GM23338 (cell line): Measurements from ENCODE around the gene EXOG. TPM values are rescaled to one million over a fixed set of nuclear protein-coding genes. Genes with fewer than 3 reads are reported as not detected.

ENCODE experiments used
- ATAC-seq: fragments of 200-7000 bp; cut with Tn5 transposase; 3 replicates; pipeline ENCODE4 v1.9.1; 2020
- DNase-seq: peaks from one replicate; pipeline ENCODE4 v3.0.0-alpha.2; 2015; ENCODE audit warnings: low spot score
- H2AFZ ChIP-seq: fragments of 200-600 bp; sonication (generic); 2 replicates; pipeline ENCODE4 v1.8.0; 2016; ENCODE audit warnings: antibody characterized with exemption, mild to moderate bottlenecking, moderate library complexity
- H3F3A ChIP-seq: fragments of 200-600 bp; sonication (generic); replicated peaks from 2 replicates; pipeline ENCODE4 v1.8.0; 2017; ENCODE audit warnings: antibody characterized with exemption, mixed run types, low read depth
- H3K27ac ChIP-seq: fragments of 200-600 bp; sonication (generic); 2 replicates; pipeline ENCODE4 v1.6.1; 2016; ENCODE audit warnings: low read depth
- H3K27me3 ChIP-seq: fragments of 200-600 bp; sonication (generic); 2 replicates; pipeline ENCODE4 v1.8.0; 2016; ENCODE audit warnings: mild to moderate bottlenecking, mixed run types, moderate library complexity; ENCODE audit not compliant: insufficient read depth
- H3K36me3 ChIP-seq: fragments of 200-600 bp; sonication (generic); 2 replicates; pipeline ENCODE4 v1.8.0; 2016; ENCODE audit warnings: mild to moderate bottlenecking; ENCODE audit not compliant: insufficient read depth
- H3K4me1 ChIP-seq: fragments of 200-600 bp; sonication (generic); 2 replicates; pipeline ENCODE4 v1.8.0; 2016; ENCODE audit warnings: mild to moderate bottlenecking, moderate library complexity; ENCODE audit not compliant: insufficient read depth
- H3K4me2 ChIP-seq: fragments of 200-600 bp; sonication (generic); 2 replicates; pipeline ENCODE4 v1.7.1; 2017; ENCODE audit warnings: mixed run types
- H3K4me3 ChIP-seq: fragments of 200-600 bp; sonication (generic); 2 replicates; pipeline ENCODE4 v1.6.1; 2016; ENCODE audit warnings: mixed run types
- H3K79me2 ChIP-seq: fragments of 200-600 bp; sonication (generic); replicated peaks from 2 replicates; pipeline ENCODE4 v1.8.0; 2017; ENCODE audit warnings: mild to moderate bottlenecking; ENCODE audit not compliant: insufficient read depth
- H3K9me2 ChIP-seq: fragments of 200-600 bp; sonication (generic); 2 replicates; pipeline ENCODE4 v1.8.0; 2017; ENCODE audit not compliant: insufficient read depth
- H4K20me1 ChIP-seq: fragments of 200-600 bp; sonication (generic); replicated peaks from 2 replicates; pipeline ENCODE4 v1.8.0; 2017; ENCODE audit warnings: mild to moderate bottlenecking; ENCODE audit not compliant: insufficient read depth
- H3K27ac Mint-ChIP-seq: 2 replicates; pipeline ENCODE4 v1.8.0; 2020; ENCODE audit warnings: inconsistent platforms, mild to moderate bottlenecking, moderate library complexity, mixed read lengths
- H3K27me3 Mint-ChIP-seq: 3 replicates; pipeline ENCODE4 v1.8.0; 2022; ENCODE audit warnings: low read depth, mild to moderate bottlenecking, moderate library complexity, mixed read lengths, inconsistent platforms; ENCODE audit not compliant: insufficient read depth, poor library complexity
- H3K36me3 Mint-ChIP-seq: 3 replicates; pipeline ENCODE4 v1.8.0; 2021; ENCODE audit warnings: low read depth, mild to moderate bottlenecking, inconsistent platforms, moderate library complexity, mixed read lengths
- H3K4me1 Mint-ChIP-seq: 3 replicates; pipeline ENCODE4 v1.8.0; 2020; ENCODE audit warnings: mild to moderate bottlenecking, inconsistent platforms, mixed read lengths
- H3K4me3 Mint-ChIP-seq: 3 replicates; pipeline ENCODE4 v1.8.0; 2021; ENCODE audit warnings: moderate library complexity, mild to moderate bottlenecking, inconsistent platforms, mixed read lengths
- H3K9me3 Mint-ChIP-seq: 3 replicates; pipeline ENCODE4 v1.8.0; 2020; ENCODE audit warnings: moderate library complexity, mild to moderate bottlenecking, inconsistent platforms, mixed read lengths
- CREB1 ChIP-seq: fragments of 250-450 bp; sonication (Bioruptor Pico); IDR thresholded peaks from 2 replicates; pipeline ENCODE4 v1.5.0; 2020; ENCODE audit warnings: low read depth, mild to moderate bottlenecking, moderate library complexity
- EZH2 ChIP-seq: fragments of 200-600 bp; sonication (generic); IDR thresholded peaks from one replicate; pipeline ENCODE4 v1.8.0; 2017; ENCODE audit warnings: antibody characterized with exemption, mild to moderate bottlenecking, low read depth; ENCODE audit not compliant: unreplicated experiment
- EZH2phosphoT487 ChIP-seq: fragments of 200-600 bp; sonication (generic); IDR thresholded peaks from one replicate; pipeline ENCODE4 v1.8.1; 2018; ENCODE audit warnings: antibody characterized with exemption; ENCODE audit not compliant: unreplicated experiment
- JUNB ChIP-seq: IDR thresholded peaks from one replicate; pipeline ENCODE4 v1.6.1; 2016; ENCODE audit warnings: antibody characterized with exemption; ENCODE audit not compliant: unreplicated experiment
- NANOG ChIP-seq: IDR thresholded peaks from 2 replicates; pipeline ENCODE4 v1.6.1; 2016; ENCODE audit warnings: antibody characterized with exemption, borderline replicate concordance
- POLR2AphosphoS5 ChIP-seq: IDR thresholded peaks from 2 replicates; pipeline ENCODE4 v1.6.1; 2016; ENCODE audit warnings: antibody characterized with exemption, low read depth
- STAT1 ChIP-seq: IDR thresholded peaks from one replicate; pipeline ENCODE4 v1.6.1; 2016; ENCODE audit warnings: antibody characterized with exemption; ENCODE audit not compliant: unreplicated experiment
- ZNF114 ChIP-seq: fragments of 250-450 bp; sonication (Bioruptor Pico); IDR thresholded peaks from 2 replicates; pipeline ENCODE4 v1.5.0; 2020; ENCODE audit warnings: mild to moderate bottlenecking, moderate library complexity
- ZNF331 ChIP-seq: fragments of 250-450 bp; sonication (Bioruptor Pico); IDR thresholded peaks from 2 replicates; pipeline ENCODE4 v1.5.0; 2020; ENCODE audit warnings: low read depth, mild to moderate bottlenecking, moderate library complexity
- polyA plus RNA-seq: library from polyadenylated mRNA; unstranded; fragments of >200 nt; fragmentation: Nextera tagmentation; extraction: Ambion mirVana; gene quantifications from 2 replicates; pipeline ENCODE4 v1.2.1, GENCODE V29; 2016
- total RNA-seq: library from RNA; depleted of rRNA; stranded (reverse); fragments of >200 nt; shearing (Covaris generic); gene quantifications from 2 replicates; pipeline ENCODE4 v1.2.3, GENCODE V29; 2014
- TF ChIP-seq, protein P1 (sequence below), 2 experiments: fragments of 200-600 bp in 1 of 2; sonication (generic) in 1 of 2; conservative IDR thresholded peaks; 2 replicates each; pipeline versions ENCODE4 v1.5.1 to v1.6.1; 2016 to 2017; ENCODE audit warnings: antibody characterized with exemption in 2 of 2, low read depth in 2 of 2, mild to moderate bottlenecking in 2 of 2, moderate library complexity in 1 of 2
- TF ChIP-seq, protein P2 (sequence below): IDR thresholded peaks from one replicate; pipeline ENCODE4 v1.6.1; 2018; ENCODE audit warnings: antibody characterized with exemption; ENCODE audit not compliant: unreplicated experiment
- TF ChIP-seq, protein P3 (sequence below): IDR thresholded peaks from 2 replicates; pipeline ENCODE4 v1.6.1; 2016; ENCODE audit warnings: antibody characterized with exemption
- TF ChIP-seq, protein P4 (sequence below): fragments of 250-450 bp; sonication (Bioruptor Pico); IDR thresholded peaks from 2 replicates; pipeline ENCODE4 v1.5.0; 2020; ENCODE audit warnings: mild to moderate bottlenecking, moderate library complexity

The EXOG gene
- total and polyA plus RNA-seq, 2 experiments from 2014 or later = 9.7 to 11.3 TPM

DNA sequence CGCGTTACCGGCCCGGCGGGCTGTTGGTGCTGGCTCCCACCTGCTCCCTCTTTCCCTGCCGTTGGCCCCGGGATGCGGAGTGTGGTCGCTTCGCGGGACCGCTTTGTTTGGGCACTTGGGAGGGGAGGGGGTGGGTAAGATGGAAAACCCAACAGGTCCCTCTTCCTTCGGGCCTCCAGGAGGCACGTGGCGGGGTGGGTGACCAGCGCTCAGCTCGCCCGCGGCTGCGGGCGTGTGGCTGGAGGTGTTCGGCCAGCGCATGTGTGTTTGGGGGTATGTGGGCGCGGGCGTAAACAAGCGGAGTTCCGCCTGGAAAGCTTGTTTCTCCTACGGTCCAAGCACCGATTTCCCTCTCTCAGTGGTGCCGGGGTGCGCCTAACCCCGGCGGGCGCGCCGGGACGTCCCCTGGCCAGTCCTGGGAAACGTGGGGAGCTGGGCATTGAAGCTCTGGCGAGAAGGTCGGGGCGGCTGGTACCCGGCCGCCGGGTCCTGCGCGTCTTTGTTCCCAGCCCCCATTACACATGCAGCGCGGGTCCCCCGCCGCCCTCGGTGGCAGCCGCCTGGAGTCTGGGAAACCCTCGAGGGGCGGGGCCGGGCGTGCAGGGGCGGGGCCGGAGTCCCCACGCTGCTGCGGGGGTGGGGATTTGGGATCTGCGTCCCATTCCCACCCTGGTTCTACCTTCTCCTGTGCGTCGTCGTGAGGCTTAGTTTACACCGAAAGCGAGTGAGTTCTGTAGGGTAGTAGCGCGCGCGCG lies 41.1 kb upstream of the EXOG start:
- H3K27ac ChIP-seq = peak overlapping the region; percentile 91
- no peak overlapping the region for H2AFZ ChIP-seq
- peak overlapping the region; percentile 100 for H3K27ac Mint-ChIP-seq
- ATAC-seq (peak; percentile 54), DNase-seq (peak; percentile 89)
- peaks cover 14% of the 10 kb centered on the region for H3K27me3 Mint-ChIP-seq
- peaks cover 15% of the 10 kb centered on the region for H3K36me3 Mint-ChIP-seq
- peaks cover 14% of the 10 kb centered on the region for H3F3A ChIP-seq
- 0 out of 2 replicates have a peak, but pooled peaks have one; percentile 49 for TF ChIP-seq CREB1
- TF ChIP-seq EZH2 = no peak
- TF ChIP-seq, protein P1, sequence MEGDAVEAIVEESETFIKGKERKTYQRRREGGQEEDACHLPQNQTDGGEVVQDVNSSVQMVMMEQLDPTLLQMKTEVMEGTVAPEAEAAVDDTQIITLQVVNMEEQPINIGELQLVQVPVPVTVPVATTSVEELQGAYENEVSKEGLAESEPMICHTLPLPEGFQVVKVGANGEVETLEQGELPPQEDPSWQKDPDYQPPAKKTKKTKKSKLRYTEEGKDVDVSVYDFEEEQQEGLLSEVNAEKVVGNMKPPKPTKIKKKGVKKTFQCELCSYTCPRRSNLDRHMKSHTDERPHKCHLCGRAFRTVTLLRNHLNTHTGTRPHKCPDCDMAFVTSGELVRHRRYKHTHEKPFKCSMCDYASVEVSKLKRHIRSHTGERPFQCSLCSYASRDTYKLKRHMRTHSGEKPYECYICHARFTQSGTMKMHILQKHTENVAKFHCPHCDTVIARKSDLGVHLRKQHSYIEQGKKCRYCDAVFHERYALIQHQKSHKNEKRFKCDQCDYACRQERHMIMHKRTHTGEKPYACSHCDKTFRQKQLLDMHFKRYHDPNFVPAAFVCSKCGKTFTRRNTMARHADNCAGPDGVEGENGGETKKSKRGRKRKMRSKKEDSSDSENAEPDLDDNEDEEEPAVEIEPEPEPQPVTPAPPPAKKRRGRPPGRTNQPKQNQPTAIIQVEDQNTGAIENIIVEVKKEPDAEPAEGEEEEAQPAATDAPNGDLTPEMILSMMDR (conservative IDR thresholded peaks at IDR 0.05; ENCODE audit: low read depth in 2 of 2) = no peak
- no peak for TF ChIP-seq EZH2phosphoT487
- TF ChIP-seq, protein P2, sequence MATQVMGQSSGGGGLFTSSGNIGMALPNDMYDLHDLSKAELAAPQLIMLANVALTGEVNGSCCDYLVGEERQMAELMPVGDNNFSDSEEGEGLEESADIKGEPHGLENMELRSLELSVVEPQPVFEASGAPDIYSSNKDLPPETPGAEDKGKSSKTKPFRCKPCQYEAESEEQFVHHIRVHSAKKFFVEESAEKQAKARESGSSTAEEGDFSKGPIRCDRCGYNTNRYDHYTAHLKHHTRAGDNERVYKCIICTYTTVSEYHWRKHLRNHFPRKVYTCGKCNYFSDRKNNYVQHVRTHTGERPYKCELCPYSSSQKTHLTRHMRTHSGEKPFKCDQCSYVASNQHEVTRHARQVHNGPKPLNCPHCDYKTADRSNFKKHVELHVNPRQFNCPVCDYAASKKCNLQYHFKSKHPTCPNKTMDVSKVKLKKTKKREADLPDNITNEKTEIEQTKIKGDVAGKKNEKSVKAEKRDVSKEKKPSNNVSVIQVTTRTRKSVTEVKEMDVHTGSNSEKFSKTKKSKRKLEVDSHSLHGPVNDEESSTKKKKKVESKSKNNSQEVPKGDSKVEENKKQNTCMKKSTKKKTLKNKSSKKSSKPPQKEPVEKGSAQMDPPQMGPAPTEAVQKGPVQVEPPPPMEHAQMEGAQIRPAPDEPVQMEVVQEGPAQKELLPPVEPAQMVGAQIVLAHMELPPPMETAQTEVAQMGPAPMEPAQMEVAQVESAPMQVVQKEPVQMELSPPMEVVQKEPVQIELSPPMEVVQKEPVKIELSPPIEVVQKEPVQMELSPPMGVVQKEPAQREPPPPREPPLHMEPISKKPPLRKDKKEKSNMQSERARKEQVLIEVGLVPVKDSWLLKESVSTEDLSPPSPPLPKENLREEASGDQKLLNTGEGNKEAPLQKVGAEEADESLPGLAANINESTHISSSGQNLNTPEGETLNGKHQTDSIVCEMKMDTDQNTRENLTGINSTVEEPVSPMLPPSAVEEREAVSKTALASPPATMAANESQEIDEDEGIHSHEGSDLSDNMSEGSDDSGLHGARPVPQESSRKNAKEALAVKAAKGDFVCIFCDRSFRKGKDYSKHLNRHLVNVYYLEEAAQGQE = peak; percentile 12
- peak; percentile 80 for TF ChIP-seq POLR2AphosphoS5
- TF ChIP-seq NANOG = no peak
- TF ChIP-seq ZNF114 (CRISPR knock-in tag) = no peak
- TF ChIP-seq, protein P3, sequence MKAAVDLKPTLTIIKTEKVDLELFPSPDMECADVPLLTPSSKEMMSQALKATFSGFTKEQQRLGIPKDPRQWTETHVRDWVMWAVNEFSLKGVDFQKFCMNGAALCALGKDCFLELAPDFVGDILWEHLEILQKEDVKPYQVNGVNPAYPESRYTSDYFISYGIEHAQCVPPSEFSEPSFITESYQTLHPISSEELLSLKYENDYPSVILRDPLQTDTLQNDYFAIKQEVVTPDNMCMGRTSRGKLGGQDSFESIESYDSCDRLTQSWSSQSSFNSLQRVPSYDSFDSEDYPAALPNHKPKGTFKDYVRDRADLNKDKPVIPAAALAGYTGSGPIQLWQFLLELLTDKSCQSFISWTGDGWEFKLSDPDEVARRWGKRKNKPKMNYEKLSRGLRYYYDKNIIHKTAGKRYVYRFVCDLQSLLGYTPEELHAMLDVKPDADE = no peak
- no peak for TF ChIP-seq STAT1
- TF ChIP-seq JUNB = no peak
- TF ChIP-seq, protein P4, sequence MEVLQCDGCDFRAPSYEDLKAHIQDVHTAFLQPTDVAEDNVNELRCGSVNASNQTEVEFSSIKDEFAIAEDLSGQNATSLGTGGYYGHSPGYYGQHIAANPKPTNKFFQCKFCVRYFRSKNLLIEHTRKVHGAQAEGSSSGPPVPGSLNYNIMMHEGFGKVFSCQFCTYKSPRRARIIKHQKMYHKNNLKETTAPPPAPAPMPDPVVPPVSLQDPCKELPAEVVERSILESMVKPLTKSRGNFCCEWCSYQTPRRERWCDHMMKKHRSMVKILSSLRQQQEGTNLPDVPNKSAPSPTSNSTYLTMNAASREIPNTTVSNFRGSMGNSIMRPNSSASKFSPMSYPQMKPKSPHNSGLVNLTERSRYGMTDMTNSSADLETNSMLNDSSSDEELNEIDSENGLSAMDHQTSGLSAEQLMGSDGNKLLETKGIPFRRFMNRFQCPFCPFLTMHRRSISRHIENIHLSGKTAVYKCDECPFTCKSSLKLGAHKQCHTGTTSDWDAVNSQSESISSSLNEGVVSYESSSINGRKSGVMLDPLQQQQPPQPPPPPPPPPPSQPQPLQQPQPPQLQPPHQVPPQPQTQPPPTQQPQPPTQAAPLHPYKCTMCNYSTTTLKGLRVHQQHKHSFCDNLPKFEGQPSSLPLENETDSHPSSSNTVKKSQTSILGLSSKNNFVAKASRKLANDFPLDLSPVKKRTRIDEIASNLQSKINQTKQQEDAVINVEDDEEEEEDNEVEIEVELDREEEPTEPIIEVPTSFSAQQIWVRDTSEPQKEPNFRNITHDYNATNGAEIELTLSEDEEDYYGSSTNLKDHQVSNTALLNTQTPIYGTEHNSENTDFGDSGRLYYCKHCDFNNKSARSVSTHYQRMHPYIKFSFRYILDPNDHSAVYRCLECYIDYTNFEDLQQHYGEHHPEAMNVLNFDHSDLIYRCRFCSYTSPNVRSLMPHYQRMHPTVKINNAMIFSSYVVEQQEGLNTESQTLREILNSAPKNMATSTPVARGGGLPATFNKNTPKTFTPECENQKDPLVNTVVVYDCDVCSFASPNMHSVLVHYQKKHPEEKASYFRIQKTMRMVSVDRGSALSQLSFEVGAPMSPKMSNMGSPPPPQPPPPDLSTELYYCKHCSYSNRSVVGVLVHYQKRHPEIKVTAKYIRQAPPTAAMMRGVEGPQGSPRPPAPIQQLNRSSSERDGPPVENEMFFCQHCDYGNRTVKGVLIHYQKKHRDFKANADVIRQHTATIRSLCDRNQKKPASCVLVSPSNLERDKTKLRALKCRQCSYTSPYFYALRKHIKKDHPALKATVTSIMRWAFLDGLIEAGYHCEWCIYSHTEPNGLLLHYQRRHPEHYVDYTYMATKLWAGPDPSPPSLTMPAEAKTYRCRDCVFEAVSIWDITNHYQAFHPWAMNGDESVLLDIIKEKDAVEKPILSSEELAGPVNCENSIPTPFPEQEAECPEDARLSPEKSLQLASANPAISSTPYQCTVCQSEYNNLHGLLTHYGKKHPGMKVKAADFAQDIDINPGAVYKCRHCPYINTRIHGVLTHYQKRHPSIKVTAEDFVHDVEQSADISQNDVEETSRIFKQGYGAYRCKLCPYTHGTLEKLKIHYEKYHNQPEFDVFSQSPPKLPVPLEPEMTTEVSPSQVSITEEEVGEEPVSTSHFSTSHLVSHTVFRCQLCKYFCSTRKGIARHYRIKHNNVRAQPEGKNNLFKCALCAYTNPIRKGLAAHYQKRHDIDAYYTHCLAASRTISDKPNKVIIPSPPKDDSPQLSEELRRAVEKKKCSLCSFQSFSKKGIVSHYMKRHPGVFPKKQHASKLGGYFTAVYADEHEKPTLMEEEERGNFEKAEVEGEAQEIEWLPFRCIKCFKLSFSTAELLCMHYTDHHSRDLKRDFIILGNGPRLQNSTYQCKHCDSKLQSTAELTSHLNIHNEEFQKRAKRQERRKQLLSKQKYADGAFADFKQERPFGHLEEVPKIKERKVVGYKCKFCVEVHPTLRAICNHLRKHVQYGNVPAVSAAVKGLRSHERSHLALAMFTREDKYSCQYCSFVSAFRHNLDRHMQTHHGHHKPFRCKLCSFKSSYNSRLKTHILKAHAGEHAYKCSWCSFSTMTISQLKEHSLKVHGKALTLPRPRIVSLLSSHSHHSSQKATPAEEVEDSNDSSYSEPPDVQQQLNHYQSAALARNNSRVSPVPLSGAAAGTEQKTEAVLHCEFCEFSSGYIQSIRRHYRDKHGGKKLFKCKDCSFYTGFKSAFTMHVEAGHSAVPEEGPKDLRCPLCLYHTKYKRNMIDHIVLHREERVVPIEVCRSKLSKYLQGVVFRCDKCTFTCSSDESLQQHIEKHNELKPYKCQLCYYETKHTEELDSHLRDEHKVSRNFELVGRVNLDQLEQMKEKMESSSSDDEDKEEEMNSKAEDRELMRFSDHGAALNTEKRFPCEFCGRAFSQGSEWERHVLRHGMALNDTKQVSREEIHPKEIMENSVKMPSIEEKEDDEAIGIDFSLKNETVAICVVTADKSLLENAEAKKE (CRISPR knock-in tag) = no peak
- no peak for TF ChIP-seq ZNF331 (CRISPR knock-in tag)
- H3K4me1 ChIP-seq = peaks cover 32% of the 10 kb centered on the region
- H3K4me3 Mint-ChIP-seq = peak overlapping the region; percentile 99
- H3K4me2 ChIP-seq = peak overlapping the region; percentile 91
- no peaks in the 10 kb centered on the region for H3K36me3 ChIP-seq
- H3K79me2 ChIP-seq = peaks cover 52% of the 10 kb centered on the region
- H3K9me2 ChIP-seq = no peaks in the 10 kb centered on the region
- peaks cover 38% of the 10 kb centered on the region for H4K20me1 ChIP-seq
- H3K4me3 ChIP-seq = peak overlapping the region; percentile 94
- peaks cover 11% of the 10 kb centered on the region for H3K9me3 Mint-ChIP-seq
- H3K27me3 ChIP-seq = no peaks in the 10 kb centered on the region
- peaks cover 45% of the 10 kb centered on the region for H3K4me1 Mint-ChIP-seq
